Fibroblast of mammary gland (primary cell): Measurements from ENCODE around the gene HOXA1.
A peak's percentile ranks its signal among the peaks of the same experiment; 100 is the strongest.

Experiments
- DNase-seq: peaks from one replicate; pipeline ENCODE4 v3.0.0-alpha.2; 2010; ENCODE audit warnings: low read depth
- H3K4me3 ChIP-seq: 2 replicates; pipeline ENCODE4 v1.5.1; 2011; ENCODE audit warnings: low read depth, mild to moderate bottlenecking, low read length, moderate library complexity; ENCODE audit not compliant: control insufficient read depth
- CTCF ChIP-seq: conservative IDR thresholded peaks from 2 replicates; pipeline ENCODE4 v1.5.1; 2011; ENCODE audit warnings: low read depth, low read length, inconsistent platforms; ENCODE audit not compliant: control insufficient read depth, insufficient read depth

The HOXA1 gene

GRCh38 chr7:27103489-27104226 is 7.9 kb upstream of the HOXA1 start:
- no peak for TF ChIP-seq CTCF
- peak overlapping the region; percentile 12 for H3K4me3 ChIP-seq
- no peak for DNase-seq

- peak within 1 kb of the TSS; percentile 32 for H3K4me3 ChIP-seq
- no peak for TF ChIP-seq CTCF
- DNase-seq, result peak; percentile 52
Measured at GRCh38 chr7:27102581-27103442, 7.0 kb upstream of the HOXA1 start, which contains the start of gene HOXA2. HOXA2 (minus strand) TSS chr7:27102683; CDS start chr7:27102500, 183 bp downstream.

GRCh38 chr7:27101957-27102580 is 6.3 kb upstream of the HOXA1 start:
- no peak for TF ChIP-seq CTCF
- DNase-seq, result no peak
- H3K4me3 ChIP-seq, result peak overlapping the region; percentile 32

- TF ChIP-seq CTCF, result no peak
- peak overlapping the region; percentile 31 for H3K4me3 ChIP-seq
- peak; percentile 67 for DNase-seq
Measured at GRCh38 chr7:27101171-27101956, 5.6 kb upstream of the HOXA1 start.

- peak overlapping the region; percentile 30 for H3K4me3 ChIP-seq
- no peak for DNase-seq
- no peak for TF ChIP-seq CTCF
Measured at GRCh38 chr7:27100694-27101170, 4.9 kb upstream of the HOXA1 start.
